Stimulated activated naive CD8-positive, alpha-beta T cell treated with anti-CD3 and anti-CD28 coated beads, Interleukin-15, Interleukin-2, amounts not matched to agents 100 U/mL and 50 U/mL, for 24 hours (primary cell): ENCODE results near the gene CDC42.

ENCODE experiments used
- ATAC-seq: fragments of 150-1000 bp; cut with Tn5 transposase; one replicate; pipeline ENCODE4 v1.10.0; 2021
- DNase-seq: peaks from one replicate; pipeline ENCODE4 v3.0.0; 2021

The CDC42 gene

DNA sequence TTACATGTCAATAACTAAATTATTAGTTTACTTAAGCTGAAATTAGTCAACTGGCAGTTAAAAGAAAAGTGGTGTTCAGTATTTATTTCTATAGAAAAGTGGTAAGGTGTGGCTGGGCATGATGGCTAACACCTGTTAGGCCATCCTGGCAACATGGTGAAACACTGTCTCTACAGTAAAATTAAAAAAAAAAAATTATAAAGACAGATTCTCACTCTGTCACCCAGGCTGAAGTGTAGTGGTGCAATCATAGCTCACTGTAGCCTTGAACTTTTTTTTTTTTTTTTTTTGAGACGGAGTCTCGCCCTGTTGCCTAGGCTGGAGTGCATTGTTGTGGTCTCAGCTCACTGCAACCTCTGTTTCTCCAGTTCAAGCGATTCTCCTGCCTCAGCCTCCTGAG, 57.5 kb downstream of the CDC42 start:
- DNase-seq (no peak), ATAC-seq (no peak)

DNA sequence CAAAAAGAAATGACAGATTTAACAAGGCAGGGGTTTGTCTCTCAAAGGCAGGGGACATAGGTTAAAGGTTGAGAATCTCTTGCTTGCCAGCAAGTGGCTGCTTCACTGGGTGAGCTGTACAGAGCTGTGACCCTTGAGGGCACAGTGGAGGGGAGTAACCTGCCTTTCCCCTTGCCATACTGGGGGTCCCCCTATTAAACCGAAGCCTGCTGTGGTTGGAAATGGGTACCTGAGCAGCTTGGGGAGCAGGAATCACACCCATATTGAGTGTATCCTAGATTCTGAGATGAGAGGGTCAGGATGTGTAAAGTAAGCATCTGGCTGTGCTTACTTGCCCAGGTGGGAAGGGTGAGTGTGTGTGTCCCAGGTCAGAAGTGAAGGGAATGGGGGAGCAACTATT, 58.6 kb downstream of the CDC42 start:
- DNase-seq = no peak

GRCh38 chr1:22111620-22112019, 59.1 kb downstream of the CDC42 start:
- DNase-seq (no peak), ATAC-seq (no peak)

More for the DNA sequence above, 58.6 kb downstream of the CDC42 start:
- ATAC-seq = no peak

GRCh38 chr1:22112554-22112953, 60.0 kb downstream of the CDC42 start:
- ATAC-seq = no peak
- DNase-seq = no peak

- ATAC-seq = no peak
- no peak for DNase-seq
Observed at GRCh38 chr1:22114083-22115012, 61.8 kb downstream of the CDC42 start.

GRCh38 chr1:22115286-22115685, 62.8 kb downstream of the CDC42 start:
- no peak for DNase-seq
- ATAC-seq = no peak

- ATAC-seq (no peak), DNase-seq (no peak)
Observed at GRCh38 chr1:22117238-22117637, 64.7 kb downstream of the CDC42 start.

DNA sequence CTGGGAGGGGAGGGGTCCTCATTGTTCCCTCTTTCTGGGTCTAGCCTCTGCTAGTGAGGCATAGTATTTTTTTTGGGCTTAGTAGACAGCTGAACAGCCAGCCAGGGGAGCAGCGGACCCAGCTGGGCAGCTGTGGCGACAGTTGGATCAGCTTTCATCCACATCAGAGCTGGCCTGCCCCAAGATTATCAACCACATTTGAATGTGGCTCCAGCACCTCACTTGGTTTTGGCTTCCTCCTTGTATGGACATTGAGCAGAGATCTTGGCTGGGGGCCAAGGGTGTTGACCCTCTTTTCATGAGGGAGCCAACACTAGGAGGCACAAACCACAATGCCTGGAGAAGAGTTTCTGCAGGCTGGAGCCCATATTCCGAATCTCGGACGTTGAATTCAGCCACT, 65.3 kb downstream of the CDC42 start:
- ATAC-seq = no peak
- no peak for DNase-seq

- ATAC-seq = no peak
- no peak for DNase-seq
Observed at GRCh38 chr1:22118291-22118992, 65.9 kb downstream of the CDC42 start.

- DNase-seq = no peak
Observed at GRCh38 chr1:22119626-22120468, 67.3 kb downstream of the CDC42 start.

DNA sequence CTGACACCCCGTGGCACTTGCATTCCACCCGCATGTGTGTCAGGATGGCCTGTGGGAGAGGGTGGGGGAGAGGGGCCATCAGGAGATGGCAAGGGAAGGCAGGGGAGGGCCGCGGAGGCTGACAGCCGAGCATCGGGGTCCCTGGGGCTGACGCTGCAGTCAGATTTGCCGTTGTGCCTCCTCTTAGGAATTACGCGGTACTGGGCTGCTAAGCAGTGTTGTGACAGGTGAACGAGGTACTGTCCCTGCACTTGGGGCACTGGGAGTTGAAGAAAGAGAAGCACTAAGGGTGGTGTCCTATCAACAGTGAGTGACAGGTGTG, 67.9 kb downstream of the CDC42 start:
- ATAC-seq (no peak), DNase-seq (no peak)

More at GRCh38 chr1:22119626-22120468, 67.3 kb downstream of the CDC42 start:
- no peak for ATAC-seq

DNA sequence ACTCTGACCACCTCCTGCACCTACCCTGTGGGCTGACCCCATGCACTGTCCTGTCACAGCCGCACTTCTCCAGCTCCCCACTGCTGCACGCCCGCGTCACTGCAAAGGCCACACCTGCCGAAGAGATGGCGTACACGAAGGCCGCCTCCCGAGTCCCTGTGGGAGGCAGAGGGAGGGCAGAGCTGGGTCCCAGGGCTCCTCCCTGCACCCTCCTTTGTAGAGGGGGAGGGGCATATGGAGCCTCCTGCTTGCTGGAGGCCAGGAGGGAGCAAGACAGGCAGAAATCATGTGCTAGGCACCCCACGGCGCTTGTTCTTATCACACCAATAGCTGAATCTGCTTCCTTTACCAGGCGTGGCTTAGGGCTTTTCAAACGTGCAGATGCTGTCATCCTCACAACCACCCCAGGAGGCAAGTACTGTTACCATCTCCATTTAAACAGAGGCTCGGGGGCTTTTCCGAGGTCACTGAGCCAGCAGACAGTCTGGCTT, 69.0 kb downstream of the CDC42 start:
- no peak for ATAC-seq

GRCh38 chr1:22122273-22123070, 70.0 kb downstream of the CDC42 start:
- ATAC-seq (no peak), DNase-seq (no peak)

More for the DNA sequence above, 69.0 kb downstream of the CDC42 start:
- no peak for DNase-seq

- ATAC-seq (no peak), DNase-seq (no peak)
Observed at GRCh38 chr1:22123071-22123390, 70.5 kb downstream of the CDC42 start.

DNA sequence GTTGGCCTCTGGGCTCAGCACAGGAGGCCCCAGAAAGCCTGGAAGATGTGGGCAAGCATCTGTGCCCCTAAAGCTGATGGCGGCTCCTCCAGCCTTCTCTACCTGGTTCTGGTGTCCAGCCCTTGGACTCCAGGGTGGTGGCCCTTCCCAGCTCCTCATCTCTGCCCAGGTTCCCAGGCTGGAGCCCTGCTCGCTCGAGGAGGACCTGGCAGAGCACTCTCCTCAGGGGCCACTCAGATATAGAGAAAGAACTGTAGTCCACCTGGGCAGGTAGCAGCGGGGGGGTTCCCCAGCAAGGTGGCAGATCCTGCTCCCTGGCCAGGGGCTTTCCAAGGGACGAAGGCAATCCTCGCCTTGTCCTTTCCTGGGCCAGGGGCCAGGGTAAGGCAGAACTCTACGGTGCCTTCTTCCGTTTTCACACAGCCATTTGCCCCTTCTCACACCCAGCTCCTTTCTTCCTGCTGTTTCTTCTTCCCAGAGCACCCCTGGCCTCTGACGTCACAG, 71.4 kb downstream of the CDC42 start:
- DNase-seq = no peak
- ATAC-seq = no peak

GRCh38 chr1:22124592-22125229, 72.2 kb downstream of the CDC42 start:
- ATAC-seq = no peak

DNA sequence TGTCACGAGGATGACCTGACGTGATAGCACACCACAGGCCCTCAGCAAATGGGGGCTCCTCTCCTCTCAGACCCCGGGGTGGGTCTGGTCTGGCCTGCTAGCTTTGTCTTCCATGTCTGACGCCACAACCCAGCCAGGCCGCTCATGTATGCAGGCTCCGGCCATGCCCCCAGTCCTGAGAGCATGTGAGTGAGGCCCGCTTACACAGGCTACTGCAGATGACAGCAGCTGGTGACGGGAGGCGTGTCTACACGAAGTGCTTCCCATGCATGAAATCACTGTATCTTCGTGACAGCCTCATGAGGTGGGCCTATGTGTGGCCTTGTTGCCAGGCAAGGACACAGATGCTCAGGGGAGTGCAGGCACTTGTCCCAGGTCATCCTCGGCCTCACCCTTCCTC, 74.0 kb downstream of the CDC42 start:
- ATAC-seq (no peak), DNase-seq (no peak)

More at GRCh38 chr1:22124592-22125229, 72.2 kb downstream of the CDC42 start:
- no peak for DNase-seq

- no peak for DNase-seq
- no peak for ATAC-seq
Observed at GRCh38 chr1:22127248-22127647, 74.7 kb downstream of the CDC42 start.

GRCh38 chr1:22127731-22128130, 75.2 kb downstream of the CDC42 start:
- no peak for ATAC-seq
- DNase-seq = no peak

DNA sequence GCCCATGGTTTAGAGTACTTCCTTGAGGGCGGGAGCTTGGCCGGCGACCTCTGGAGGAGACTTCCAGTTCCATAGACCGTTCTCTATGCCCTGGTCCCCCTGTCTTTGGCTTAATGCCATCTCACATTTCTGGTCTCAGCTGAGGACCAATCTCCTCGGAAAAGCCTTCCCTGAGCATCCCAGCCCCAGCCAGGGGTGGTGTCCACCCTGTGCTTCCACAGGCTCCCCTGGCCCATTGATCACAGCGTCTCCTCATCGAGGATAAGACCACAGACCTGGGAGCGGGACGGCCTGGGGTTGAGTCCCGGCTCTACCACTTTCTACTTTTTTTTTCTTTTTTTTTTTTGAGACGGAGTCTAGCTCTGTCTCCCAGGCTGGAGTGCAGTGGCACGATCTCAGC, 75.9 kb downstream of the CDC42 start:
- DNase-seq (no peak), ATAC-seq (no peak)

DNA sequence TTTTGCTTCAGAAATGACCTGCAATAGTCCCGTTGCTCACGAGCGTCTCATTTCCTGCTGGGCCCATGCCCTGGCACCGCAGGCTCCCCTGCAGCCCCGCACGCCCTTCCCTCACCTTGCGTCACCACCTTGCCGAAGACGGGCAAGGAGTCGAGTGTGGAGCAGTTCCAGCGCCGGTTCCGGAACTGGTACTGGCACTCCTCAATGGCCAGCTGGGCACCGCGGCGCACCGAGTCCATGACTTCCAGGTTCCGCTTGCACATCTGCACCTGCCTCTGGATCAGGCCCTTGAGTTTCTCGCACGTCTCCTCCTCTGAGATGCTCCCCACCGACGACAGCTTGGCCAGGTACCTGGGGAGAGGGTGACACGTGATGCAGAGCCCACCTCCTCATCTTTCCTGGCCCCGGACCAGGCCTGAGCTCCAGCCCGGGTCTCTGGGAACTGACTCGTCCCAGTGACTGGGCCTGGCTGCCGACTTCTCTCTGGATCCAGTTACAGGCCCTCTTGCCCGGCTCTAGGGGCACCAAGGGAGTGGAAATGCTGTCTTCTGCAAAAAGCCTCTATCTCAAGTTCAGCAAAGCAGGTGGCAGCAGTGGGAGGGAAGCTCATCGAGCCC, 77.1 kb downstream of the CDC42 start:
- no peak for ATAC-seq
- no peak for DNase-seq
